Mesodermal cell (in vitro differentiated cells): ENCODE data around the gene DNM3.
A peak's percentile ranks its signal among the peaks of the same experiment; 100 is the strongest.

Experiments used
- H3K27ac ChIP-seq: 2 replicates; pipeline ENCODE4 v1.7.0; 2013; ENCODE audit warnings: mild to moderate bottlenecking, low read depth, low read length, moderate library complexity; ENCODE audit not compliant: severe bottlenecking
- H3K36me3 ChIP-seq: 2 replicates; pipeline ENCODE4 v1.7.1; 2013; ENCODE audit warnings: mild to moderate bottlenecking, low read length, moderate library complexity; ENCODE audit not compliant: control insufficient read depth, insufficient read depth
- H3K4me1 ChIP-seq: one replicate; pipeline ENCODE4 v1.7.1; 2013; ENCODE audit warnings: mild to moderate bottlenecking, low read length; ENCODE audit not compliant: insufficient read depth, control insufficient read depth, poor library complexity, severe bottlenecking
- H3K4me3 ChIP-seq: 2 replicates; pipeline ENCODE4 v1.7.0; 2013; ENCODE audit warnings: low read length, control low read depth, mild to moderate bottlenecking; ENCODE audit not compliant: insufficient read depth, poor library complexity, severe bottlenecking; ENCODE audit errors: extremely low read depth
- H3K9me3 ChIP-seq: 2 replicates; pipeline ENCODE4 v1.7.1; 2013; ENCODE audit warnings: mild to moderate bottlenecking, low read length, moderate library complexity; ENCODE audit not compliant: control insufficient read depth
- WGBS, 2 experiments: methylation state at CpG; one replicate each; pipeline ENCODE4 v1.1.5; 2013; ENCODE audit warnings: missing lambda C conversion rate in 2 of 2; ENCODE audit not compliant: insufficient coverage in 2 of 2; 5-methylcytosine and 5-hydroxymethylcytosine counted together

Gene DNM3

DNA sequence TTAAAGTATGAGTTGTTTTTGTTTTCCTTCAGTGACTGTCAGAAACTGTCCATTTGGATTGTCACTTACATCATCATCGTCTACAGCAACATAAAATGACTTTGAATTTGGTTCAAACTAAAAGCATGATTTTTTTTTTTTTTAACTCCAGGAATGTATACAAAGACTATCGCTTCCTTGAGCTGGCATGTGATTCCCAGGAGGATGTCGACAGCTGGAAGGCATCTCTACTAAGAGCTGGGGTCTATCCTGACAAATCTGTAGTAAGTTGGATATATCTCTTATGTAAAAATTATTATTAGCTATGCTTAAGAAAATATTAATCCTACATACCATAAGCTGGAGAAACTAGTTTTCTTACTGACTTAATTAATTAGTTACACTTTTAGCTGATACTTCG lies 467.3 kb downstream of the DNM3 start:
- Histone ChIP-seq H3K36me3 (no peaks in the 10 kb centered on the region), H3K4me3 (no peak overlapping the region), H3K4me1 (no peaks in the 10 kb centered on the region), H3K9me3 (no peaks in the 10 kb centered on the region), H3K27ac (no peak overlapping the region)
- WGBS, 2 experiments = no CpG with 5 or more reads among the region's 4 CpGs

DNA sequence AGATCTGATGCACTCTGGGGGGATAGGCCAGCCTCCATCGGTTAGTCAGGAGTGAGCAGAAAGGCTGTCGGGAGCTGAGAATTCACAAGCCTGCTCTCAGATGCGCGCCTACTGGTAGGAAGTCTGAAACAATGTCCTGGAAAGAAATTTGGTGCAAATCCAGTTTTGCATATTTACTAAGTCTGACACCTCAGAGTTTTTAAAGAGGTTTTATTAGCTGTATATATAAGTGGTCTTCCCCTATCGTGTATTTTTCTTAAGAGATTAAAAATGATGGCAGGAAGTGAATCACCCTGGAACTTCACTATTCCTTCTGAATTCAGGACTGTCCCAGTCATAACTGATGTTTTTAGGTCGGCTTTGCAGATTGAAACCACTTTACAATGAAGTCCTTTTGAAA lies 479.4 kb downstream of the DNM3 start:
- H3K4me3 ChIP-seq = no peak overlapping the region
- H3K27ac ChIP-seq = no peak overlapping the region
- H3K4me1 ChIP-seq = peaks cover 13% of the 10 kb centered on the region
- no peaks in the 10 kb centered on the region for H3K36me3 ChIP-seq
- H3K9me3 ChIP-seq = no peaks in the 10 kb centered on the region
- WGBS, 2 experiments = 97 to 98% methylated on average over 4 to 5 of the region's 6 CpGs

DNA sequence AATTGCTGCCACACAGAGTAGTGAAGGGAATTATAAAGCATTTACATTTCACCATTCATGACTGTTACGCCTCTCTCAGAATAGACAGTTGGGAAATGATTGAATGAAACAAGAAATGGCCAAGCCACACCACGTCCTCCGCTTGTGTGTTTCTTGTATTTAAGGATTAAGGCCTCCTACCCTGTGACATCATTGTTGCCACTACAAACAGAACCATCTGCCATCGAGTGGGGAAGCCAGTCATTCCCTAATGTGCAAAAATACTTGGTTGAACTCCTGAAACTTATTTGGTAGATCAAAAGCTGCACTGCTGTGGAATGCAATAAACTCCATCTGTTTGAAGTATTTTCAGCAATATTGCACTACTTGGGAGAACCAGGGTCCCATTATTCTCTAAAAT lies 480.2 kb downstream of the DNM3 start:
- Histone ChIP-seq H3K27ac (no peak overlapping the region), H3K36me3 (no peaks in the 10 kb centered on the region), H3K4me3 (no peak overlapping the region), H3K4me1 (peaks cover 13% of the 10 kb centered on the region), H3K9me3 (no peaks in the 10 kb centered on the region)
- WGBS, 2 experiments = 67 to 100% methylated on average over 1 to 2 of the region's 4 CpGs

DNA sequence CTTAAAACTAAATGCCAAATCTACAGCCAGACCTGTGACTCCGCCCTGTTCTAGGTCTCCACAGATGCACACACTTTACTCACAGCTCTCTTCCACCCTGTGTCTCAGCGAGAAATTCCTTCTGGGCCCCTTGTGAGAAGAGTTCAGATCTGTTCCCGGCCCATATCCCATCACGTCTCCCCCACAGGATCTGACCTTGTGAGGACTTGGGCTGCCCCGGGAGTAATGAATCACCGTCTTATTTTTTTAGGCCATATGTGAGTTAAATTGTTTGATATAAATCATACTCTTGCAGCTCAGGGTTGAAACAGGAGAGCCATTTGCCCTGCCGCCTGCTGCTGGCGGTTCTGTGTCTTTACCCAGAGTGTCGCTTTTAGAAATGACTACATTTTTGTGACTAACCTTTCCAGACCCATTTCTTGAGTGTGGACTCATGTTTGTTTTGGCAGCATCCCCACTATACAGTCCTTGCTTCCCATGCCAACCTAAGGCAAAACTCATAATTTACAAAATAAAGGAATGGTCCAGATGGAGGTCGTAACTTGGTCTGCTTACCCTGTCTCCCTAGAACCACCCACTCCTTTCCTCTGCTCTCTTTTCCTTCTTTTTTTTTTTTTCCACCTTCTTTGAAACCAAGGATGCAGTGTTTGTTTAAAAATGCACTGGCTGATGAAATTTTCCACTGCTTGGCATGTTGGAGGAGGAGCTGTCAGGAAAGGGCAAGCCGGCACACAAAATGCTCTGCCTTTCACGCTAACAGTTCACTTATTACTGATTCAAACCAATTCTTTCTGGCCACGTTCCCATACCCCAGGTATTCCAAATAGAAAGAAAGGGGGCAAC lies 481.1 kb downstream of the DNM3 start:
- 84 to 94% methylated on average over 6 of the region's 13 CpGs for WGBS, 2 experiments
- Histone ChIP-seq H3K27ac (peak overlapping the region; percentile 58), H3K4me3 (no peak overlapping the region)

DNA sequence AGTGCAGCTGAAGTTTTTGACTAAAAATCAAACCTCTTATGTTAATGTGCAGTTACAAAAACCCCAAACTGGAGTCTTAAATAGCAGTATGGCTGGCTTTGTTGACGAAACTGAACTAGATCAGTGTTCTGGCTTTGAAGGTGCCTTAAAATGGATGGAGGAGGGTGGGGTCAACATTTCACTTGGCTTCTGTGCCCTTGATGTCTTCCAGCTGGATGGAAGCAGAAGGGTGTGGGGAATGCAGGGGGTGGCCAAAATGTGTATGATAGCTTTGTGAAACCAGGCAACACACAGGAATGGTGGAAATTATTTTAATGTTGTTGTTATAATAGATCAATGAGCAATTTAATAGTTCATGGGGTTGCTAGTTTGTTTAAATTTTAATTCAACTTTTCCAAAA lies 482.4 kb downstream of the DNM3 start:
- Histone ChIP-seq H3K9me3 (no peaks in the 10 kb centered on the region), H3K4me1 (peaks cover 13% of the 10 kb centered on the region), H3K27ac (no peak overlapping the region), H3K4me3 (no peak overlapping the region), H3K36me3 (no peaks in the 10 kb centered on the region)
- WGBS, 2 experiments = 83 to 100% methylated on average over 1 of the region's 1 CpG

More for the DNA sequence above, 481.1 kb downstream of the DNM3 start:
- H3K9me3 ChIP-seq = no peaks in the 10 kb centered on the region
- H3K36me3 ChIP-seq = no peaks in the 10 kb centered on the region
- peaks cover 13% of the 10 kb centered on the region for H3K4me1 ChIP-seq

DNA sequence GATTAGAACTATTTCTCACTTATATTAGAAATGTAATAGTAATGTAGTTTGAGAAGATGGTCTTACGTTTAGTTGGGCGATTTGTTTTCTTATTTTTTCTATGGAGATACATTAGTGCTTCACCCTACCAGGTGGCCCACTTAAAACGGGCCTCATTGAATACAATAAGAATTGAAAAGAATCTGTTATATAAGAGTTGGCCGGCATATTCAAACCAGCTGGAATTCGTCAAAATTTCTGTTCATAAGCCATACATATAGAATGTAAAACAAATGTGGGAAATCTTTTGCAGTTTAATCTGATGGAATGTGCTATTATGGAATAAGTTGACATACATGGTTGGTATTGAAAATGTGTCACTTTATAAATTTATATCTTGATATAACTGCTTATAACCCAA lies 482.8 kb downstream of the DNM3 start:
- H3K4me3 ChIP-seq = no peak overlapping the region
- H3K4me1 ChIP-seq = peaks cover 13% of the 10 kb centered on the region
- no CpG with 5 or more reads among the region's 5 CpGs for WGBS, 2 experiments
- no peaks in the 10 kb centered on the region for H3K36me3 ChIP-seq
- H3K27ac ChIP-seq = no peak overlapping the region
- H3K9me3 ChIP-seq = no peaks in the 10 kb centered on the region

DNA sequence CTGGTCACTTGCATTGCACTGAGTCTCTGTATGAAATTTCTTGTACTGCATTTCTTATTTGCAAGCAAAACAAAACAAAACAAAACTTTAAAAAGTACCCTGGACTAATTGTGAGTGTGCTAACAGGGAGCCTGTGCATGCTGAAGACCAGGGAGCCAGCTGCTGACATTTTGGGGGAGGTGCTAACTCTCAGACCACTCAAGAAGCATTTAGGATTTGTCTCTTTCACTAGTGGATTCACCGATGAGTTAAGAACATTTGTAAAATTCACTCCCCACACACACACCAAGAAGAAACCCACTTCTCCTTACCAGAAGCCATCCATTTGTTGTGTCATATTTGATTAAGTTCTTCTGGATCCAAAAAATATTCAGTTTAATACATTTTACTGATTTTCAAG lies 483.5 kb downstream of the DNM3 start:
- Histone ChIP-seq H3K27ac (no peak overlapping the region), H3K36me3 (no peaks in the 10 kb centered on the region)
- WGBS, 2 experiments = no CpG with 5 or more reads among the region's 1 CpG

DNA sequence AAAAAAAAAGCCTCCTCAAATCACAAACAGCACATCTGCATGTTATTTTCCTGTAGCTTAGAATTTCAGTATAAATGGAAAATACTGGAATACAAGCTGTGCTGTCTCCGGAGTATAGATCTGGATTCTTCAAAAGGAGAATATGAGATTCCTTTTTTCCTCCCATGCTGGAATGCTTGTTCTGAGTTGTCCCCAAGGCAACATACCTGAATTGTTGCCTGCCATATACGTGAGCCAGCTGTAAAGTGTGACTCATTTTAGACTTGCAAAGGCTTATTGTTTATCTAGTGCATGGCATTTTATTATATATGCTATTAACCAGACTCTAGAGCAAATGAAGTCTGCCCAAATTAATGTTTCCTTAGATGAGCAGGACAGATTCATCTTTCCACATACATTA lies 484.2 kb downstream of the DNM3 start:
- H3K27ac ChIP-seq = no peak overlapping the region
- H3K4me3 ChIP-seq = no peak overlapping the region
- H3K9me3 ChIP-seq = no peaks in the 10 kb centered on the region
- H3K4me1 ChIP-seq = peaks cover 13% of the 10 kb centered on the region
- H3K36me3 ChIP-seq = no peaks in the 10 kb centered on the region
- 80 to 90% methylated on average over 1 to 2 of the region's 2 CpGs for whole genome bisulfite sequencing, 2 experiments

More for the DNA sequence above, 483.5 kb downstream of the DNM3 start:
- Histone ChIP-seq H3K9me3 (no peaks in the 10 kb centered on the region), H3K4me1 (peaks cover 13% of the 10 kb centered on the region), H3K4me3 (no peak overlapping the region)

DNA sequence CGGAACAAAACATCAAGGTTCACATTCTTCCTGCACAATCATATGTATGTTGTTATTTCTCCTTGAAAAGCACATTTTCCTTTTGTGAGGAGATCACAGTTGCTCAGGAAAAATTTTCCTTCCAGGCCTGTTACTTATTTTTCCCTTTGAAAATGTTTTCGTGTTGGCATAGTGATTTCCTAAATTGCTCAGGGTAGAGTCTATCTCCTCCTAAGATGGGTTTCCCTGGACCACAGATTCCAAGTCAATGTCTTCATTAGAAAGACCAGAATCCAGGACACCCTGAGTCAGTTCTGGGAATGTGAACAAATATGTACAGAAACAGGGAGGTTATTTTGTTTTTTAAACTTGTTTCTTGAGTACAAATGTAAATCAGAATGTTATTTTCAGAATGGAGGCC lies 484.8 kb downstream of the DNM3 start:
- 80 to 100% methylated on average over 1 of the region's 2 CpGs for WGBS, 2 experiments

DNA sequence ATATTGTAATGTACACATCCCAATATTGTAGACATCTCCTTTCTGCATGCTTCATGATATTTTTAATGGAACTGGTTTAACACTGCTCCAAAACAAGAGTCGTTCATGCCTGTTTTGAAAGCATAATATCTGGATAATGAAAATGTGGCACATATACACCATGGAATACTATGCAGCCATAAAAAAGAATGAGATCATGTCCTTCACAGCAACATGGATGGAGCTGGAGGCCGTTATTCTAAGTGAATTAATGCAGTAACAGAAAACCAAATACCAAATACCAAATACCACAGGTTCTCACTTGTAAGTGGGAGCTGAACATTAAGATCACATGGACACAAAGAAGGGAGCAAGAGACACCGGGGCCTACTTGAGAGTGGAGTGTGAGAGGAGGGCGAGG lies 487.0 kb downstream of the DNM3 start:
- H3K9me3 ChIP-seq = no peaks in the 10 kb centered on the region
- no peak overlapping the region for H3K4me3 ChIP-seq
- H3K36me3 ChIP-seq = no peaks in the 10 kb centered on the region
- 83% methylated on average over 1 of the region's 4 CpGs; no CpG with 5 or more reads in 1 of the 2 experiments for WGBS, 2 experiments
- H3K4me1 ChIP-seq = peaks cover 7% of the 10 kb centered on the region
- H3K27ac ChIP-seq = no peak overlapping the region

More for the DNA sequence above, 484.8 kb downstream of the DNM3 start:
- peaks cover 13% of the 10 kb centered on the region for H3K4me1 ChIP-seq
- H3K4me3 ChIP-seq = no peak overlapping the region
- H3K9me3 ChIP-seq = no peaks in the 10 kb centered on the region
- H3K36me3 ChIP-seq = no peaks in the 10 kb centered on the region
- no peak overlapping the region for H3K27ac ChIP-seq

DNA sequence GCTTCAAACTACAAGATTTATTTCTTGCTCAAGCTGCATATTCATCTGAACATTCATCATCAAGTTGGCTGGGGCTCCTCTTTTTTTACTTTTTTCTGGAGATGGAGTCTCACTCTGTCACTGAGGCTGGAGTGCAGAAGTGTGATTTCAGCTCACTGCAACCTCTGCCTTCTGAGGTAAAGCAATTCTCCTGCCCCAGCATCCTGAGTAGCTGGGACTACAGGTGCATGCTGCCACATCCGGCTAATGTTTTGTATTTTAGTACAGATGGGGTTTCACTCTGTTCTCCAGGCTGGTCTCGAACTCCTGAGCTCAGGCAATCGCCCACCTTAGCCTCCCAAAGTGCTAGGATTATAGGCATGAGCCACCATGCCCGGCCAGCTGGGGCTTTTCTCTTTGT lies 490.9 kb downstream of the DNM3 start:
- Histone ChIP-seq H3K27ac (no peak overlapping the region), H3K4me3 (no peak overlapping the region), H3K36me3 (no peaks in the 10 kb centered on the region), H3K9me3 (no peaks in the 10 kb centered on the region), H3K4me1 (no peaks in the 10 kb centered on the region)
- 85 to 93% methylated on average over 2 to 3 of the region's 4 CpGs for WGBS, 2 experiments
